Left hindlimb (tissue), 1 donor: ENCODE data around the gene NISCH.

ENCODE experiments used
- DNase-seq: peaks from one replicate; pipeline ENCODE4 v3.0.0-alpha.2; 2018

Gene NISCH

DNA sequence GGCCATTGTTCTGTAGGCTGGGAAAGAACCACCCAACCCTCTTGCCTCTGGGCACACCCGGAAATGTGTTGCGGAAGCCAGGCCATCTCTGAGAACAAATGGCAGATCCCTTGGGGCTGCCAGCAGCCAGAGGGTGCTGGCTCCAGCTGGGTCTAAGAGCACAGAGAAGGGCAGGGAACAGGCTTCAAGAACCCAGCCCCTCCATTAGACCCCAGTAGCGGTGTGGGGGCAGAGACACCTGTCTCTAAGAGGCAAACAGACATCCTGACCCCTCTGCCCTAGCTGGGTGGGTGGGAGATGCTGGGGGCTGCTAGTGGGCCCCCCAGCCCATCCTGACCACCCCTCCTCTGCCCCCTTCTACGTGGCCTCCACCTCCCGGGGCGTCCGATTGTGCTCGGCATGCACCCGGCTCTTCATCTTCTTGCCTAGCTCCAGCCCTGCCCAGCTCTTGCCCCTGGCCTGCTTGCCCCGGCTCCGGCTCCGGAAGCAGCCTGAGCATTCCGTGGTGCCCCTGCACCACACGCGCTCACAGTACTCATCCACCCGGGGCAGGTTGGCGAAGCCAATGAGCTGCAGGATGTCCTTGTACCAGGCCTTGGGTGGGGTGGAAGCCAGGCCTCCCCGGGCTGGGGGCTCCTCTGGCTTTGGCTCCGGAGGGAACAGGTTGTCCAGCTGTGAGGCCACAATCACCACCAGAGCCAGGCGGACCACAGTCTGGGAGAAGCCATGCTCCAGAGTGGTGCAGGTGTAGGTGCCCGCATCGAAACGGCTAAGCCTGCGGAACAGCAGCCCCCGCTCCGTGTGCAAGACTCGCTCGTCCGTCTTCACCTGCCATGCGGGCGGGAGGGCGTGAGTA lies 19.9 kb upstream of the NISCH start:
- no peak for DNase-seq

DNA sequence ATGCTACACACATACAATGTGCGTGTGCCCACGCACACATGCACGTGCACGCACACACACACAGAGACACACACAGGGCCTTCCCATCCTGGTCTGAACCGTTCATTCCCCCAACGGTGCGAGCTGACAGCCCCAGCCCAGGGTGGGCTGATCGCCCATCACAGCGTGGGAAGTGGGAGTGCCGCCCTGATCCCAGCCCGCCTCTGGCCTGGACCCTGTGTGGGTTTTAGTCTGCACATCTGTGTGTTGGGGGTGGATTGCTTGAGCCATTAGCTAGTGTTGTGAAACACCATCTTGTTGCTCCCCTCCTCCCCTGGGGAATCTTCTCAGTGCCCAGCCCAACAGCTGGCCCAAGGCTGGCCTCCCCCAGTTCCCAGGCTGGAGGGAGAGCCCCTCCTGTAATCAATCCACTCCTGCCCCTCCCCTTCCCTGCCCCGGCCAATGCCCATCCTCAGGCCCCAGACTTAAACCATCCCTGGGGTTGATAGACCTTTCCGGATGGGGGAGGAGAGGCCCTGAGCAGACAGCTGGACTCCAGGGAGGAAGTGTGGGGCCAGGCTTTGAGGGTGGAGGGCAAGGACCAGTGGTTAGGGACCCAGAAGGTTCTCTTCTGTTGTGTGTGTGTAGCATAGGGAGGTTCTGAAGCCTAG lies 18.8 kb upstream of the NISCH start:
- peak; percentile 71 for DNase-seq

DNA sequence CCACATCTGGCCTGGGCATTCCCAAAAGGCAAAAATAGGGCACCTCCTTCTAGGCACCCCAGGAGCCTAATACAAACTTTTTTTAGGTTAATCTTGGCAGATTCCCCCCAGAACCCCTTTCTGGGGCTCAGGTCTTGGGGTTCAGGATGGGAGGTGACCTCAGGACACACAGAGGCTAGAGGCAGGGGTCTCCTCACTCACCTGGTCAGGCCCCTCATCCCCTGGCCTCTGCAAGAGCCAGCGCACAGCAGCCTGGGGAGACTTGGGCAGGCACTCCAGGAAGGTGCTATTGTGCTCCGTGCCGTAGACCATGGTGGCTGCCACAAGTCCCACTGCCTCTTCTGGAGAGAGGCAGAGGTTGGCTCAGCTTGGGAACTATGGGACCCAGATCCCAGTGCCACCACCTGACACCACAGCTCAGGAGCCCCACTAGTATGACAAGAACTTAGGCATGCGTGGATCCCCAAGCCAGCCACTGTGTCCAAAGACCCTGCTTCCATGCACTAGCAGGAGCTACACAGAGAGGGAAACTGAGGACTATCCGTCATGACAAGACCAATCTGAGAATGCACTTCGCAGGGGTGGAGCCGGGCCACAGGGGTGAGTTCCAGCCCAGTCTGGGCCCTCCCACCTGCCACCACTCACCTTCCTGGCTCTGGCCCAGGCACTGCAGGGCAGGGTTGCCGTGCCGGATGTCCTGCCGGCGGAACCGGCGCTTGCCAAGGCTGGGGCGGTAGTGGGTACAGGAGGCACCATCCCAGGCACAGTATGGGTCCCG lies 17.9 kb upstream of the NISCH start:
- DNase-seq: no peak

GRCh38 chr3:52438104-52438376 lies 17.4 kb upstream of the NISCH start:
- no peak for DNase-seq

- no peak for DNase-seq
Measured at GRCh38 chr3:52438579-52439425, 16.6 kb upstream of the NISCH start.

DNA sequence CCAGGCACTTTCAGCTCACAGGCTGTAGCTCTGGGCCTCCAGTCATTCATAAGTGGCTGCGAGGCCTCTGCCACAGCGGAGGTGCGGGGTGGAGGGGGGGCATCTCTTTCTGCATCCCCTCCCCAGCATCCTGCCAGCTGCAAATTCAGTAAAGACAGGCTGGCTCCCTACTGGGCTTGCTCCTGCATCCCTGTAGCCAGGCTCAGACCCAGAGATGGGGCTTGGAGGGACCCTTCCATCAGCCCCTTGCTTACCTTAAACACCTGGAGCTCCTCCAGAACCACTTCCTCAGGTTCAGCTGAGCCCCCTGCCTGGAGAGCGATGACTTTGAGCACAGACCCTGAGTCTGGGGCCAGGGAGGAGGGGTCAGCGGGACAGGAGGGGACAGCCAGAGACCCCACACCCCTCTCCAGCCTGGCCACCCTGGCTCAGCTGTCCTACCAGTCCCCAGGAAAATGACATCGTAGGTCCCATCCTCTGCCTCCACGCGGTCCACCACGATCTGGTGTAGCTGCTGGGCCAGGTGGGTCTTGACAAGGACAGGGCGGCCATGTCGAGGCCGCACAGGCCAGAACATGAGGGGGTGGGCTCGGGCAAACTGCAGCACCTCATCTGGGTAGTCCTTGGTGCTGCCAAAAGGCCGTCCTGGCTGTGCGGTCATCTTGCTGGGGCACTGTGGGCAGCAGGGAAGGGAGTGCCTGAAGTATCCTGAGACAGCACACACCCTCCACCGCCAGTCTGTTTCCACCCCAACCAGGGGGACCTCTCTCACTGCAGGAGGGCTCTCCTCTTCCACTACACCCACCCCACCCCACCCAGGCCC lies 15.8 kb upstream of the NISCH start:
- DNase-seq: no peak

GRCh38 chr3:52440249-52440551 lies 15.2 kb upstream of the NISCH start:
- no peak for DNase-seq

DNA sequence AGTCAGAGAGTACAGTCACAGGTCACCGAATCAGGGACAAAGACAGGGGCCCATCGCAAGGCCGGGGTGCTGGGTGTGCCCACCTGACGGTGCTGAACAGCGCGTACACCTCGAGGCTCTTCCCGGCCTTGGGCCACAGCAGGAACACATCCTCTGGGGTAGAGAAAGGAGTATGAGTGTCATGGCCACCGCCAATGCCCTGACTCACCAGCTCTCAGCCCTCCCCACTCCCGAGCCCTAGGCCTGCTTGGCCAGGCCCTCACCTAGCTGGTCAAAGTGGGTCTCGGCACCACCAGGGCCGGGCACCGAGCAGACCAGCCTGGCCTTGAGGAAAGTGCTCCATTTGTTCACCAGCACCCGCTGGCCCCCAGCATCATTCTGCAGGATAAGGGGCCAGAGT lies 14.7 kb upstream of the NISCH start:
- no peak for DNase-seq

DNA sequence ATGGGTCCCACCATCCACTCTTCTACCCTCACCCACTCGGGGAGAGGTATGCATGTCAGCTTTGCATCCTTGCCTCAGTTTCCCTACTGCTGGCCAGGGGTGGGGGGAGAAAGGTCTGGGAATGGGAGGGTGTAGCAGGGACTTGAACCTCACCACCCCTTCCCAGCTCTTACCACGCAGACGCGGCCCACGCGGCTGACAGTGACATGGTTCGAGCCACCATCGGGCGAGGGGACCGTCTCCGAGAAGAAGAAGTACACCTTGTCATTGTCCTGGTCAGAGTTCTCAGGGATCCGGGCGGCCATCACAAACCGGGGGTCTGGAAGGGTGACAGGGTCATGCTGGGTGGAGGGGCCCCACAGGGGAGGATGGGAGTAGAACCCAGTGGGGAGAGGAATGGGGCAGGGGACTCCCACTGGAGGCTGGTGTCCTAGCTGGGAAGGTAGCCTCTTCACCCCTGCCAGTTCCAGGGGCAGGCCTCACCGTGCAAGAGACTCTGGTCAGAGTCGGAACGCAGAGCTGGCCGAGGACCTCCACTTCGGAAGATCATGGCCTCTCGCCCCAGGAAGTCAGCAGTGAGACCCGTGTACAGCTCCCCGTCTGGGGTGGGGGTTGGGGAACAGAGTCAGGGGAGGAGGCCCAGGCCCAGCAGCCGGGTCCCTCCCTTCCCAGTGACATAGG lies 14.2 kb upstream of the NISCH start:
- DNase-seq: no peak

GRCh38 chr3:52441772-52442332 lies 13.6 kb upstream of the NISCH start:
- no peak for DNase-seq

DNA sequence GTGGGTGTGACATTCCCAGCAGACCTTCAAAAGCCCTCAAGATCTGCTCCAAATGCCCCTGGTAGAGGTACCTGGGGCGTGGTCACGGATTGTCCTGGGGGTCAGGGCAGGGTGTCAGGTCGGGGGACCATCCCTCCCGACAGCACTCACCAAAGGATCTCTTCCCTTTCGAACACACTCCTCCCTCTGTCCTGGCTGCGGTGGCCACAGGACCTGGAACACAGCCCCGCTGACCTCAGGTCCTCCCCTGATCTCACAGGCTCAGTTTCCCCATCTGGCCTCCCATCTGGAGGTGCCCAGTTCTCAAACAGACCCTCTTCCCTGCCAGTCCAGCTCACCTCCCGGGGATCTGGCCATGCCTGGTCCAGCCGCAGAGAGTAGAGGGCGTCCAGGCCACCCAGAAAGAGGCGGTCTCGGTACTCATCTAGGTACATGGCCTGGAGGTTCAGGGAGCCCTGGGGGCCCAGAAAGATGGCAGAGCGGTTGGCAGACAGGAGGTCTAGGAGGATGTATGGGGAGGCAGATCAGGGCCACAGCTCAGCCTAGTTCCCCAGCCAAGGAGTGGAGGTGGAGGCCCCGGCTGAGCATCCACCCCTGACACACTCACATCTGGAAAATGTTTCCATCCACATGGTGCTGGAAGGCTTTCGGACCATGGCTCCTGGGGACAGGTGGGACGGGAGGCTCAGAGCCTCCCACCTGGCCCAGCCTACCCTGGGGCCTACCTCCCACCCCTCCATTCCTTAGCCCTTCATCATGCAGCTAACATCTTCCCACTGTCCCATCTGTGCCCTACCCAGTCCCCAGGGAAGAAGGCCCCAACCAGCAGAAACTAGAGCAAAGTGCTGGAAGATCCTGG lies 12.8 kb upstream of the NISCH start:
- DNase-seq: no peak

- DNase-seq: no peak
Measured at GRCh38 chr3:52443268-52443610, 12.2 kb upstream of the NISCH start.

DNA sequence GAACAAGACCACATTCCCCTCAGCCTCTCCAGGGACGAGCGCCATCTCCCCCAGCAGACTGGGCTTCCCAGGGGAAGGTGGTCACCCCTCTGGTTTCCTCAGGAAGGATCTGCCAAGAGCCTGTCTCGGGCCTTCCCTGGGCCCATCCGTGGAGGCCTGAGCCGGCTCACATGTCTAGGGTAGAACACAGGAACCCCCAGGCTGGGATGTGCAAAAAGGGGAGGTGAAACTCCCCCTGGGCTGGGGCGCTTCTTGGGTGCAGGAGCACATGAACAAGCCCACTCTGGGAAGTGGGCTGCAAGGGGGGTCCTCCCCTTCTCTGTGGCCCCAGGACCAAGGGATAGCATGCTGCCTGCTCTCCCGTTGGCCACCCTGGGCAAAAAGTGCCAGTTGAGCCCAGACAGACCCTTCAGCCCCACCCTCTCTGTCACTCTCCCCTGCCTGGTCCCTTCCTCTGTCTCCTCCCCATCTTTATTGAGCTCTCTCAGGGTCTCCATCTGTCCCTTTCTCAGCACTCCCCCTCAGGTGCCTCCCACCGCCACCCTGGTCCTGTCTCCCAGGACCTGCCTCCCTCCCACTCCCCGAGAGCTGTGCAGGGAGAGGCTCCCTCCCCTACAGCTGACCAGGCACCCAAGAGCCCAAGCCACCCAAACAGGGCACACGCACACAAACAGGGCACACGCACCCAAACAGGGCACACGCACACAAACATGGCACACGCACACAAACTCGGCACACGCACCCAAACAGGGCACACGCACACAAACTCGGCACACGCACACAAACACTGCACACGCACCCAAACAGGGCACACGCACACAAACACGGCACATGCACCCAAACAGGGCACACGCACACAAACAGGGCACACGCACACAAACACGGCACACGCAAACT lies 11.4 kb upstream of the NISCH start:
- DNase-seq: no peak

DNA sequence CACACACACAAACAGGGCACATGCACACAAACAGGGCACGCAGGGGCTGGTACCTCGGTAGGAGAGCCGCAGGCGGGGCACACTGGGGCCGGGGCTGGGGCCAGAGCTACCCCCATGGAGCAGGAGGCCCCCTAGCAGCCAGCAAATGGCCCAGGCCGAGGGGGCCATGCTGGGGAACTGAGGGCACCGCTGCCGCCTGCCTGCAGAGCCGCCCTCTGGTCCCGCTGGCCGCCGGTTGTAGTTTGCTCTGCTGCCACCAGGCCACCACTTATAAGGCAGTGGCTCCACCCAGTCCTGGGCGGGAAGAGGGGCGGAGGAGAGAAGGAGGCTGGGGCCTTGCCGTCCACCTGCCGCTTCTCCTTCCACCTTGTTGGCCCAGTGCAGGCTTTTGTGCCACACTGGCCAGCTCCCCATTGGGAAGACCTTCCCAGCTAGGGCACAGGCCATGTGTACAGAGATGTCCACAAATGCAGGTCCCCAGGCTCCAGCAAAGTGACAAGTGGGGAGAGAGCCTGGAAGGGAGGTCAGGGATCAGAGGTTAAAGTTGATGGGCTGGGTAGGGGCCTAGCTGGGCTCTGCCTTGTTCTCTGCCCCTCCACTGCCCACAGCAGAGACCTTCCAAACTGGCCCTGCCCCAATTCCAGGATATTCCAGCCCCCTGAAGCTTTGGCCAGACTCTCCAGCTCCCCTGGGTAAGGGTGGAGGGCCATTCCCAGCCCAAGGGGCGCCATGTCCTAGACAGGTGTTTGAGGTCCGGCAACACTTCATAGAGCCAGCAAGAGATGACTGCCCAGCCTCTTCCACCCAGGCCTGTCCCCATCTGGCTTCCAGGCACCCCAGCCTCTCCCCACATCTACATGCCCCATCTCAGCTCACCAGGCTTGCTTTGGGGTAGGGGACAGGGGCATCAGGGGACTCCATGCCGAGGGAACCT lies 10.3 kb upstream of the NISCH start, which contains the start of gene SEMA3G:
Gene SEMA3G (minus strand): TSS at position 244 of the 934 bp plus-strand sequence. CDS start 76 bp downstream, at position 168.
- DNase-seq: peak; percentile 67

DNA sequence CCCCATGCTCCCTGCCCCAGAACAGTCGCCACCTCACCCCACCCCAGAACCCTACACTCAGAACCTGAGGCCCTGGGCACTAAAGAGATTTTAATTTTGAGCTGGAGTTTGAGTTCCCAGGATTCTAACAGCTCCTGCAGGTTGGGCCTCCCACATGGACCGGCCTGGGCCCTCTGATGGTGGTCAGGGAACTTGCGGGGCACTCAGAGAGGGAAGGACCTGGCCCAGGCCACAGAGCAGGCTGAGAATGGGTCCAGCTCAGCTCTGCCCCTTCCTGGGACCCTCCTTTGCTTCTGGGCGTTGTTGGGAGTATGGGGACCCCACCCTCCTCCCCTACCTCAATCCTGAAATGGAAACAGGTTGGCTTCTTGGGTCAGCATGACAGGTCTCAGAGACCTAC lies 9.4 kb upstream of the NISCH start:
- DNase-seq: no peak

DNA sequence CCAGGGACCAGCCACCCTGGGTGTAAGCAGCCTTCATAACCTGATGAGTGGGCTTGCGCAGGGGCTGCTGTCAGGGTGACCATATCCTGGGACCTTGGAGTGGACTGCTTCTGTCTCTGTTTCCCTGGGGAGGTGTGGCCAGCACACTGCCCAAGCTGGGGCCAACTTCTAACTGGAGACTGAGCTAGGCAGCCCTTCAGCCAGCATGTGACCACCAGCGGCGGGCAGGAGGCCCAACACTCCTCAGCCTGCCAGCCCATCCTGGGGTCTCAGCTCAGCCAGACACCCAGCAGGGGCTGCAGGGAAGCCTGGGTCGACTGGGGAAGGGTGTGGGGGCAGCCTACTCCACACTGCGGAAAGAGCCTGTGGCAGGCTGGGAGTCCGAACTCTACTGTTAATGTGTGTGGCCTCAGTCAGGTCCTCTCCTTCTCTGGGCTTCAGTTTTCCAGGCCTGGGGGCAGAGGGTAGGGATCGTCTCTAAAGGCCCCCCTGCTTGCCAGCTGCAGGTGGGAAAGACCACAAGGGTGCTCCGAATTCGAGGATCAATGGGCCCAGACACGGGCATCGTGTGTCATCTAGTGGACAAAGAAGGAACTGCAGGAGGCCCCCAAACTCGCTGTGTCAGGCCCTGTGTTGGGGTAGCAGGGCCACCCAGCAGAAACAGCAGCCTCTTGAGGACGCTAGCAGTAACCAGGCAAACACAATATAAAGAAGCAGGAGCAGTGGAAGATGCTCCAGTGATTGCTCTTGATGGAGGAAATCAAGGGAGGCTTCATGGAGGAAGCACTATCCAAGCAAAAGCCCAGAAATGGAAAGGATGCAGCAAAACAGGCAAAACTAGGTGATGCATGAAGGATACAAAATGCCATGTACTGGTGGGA lies 8.5 kb upstream of the NISCH start:
- no peak for DNase-seq
